HCT116 (cell line): Measurements from ENCODE around the gene KIRREL3.

Source experiments
- ATF3 ChIP-seq: IDR thresholded peaks from 2 replicates; pipeline ENCODE4 v1.6.1; 2012
- ELF1 ChIP-seq: IDR thresholded peaks from 2 replicates; pipeline ENCODE4 v1.6.1; 2012; ENCODE audit warnings: low read depth, borderline replicate concordance
- EZH2phosphoT487 ChIP-seq: fragments of 200-600 bp; IDR thresholded peaks from 2 replicates; pipeline ENCODE4 v1.6.1; 2018; ENCODE audit warnings: antibody characterized with exemption, borderline replicate concordance
- JUND ChIP-seq: IDR thresholded peaks from 2 replicates; pipeline ENCODE4 v1.6.1; 2012
- POLR2A ChIP-seq: IDR thresholded peaks from 2 replicates; pipeline ENCODE4 v1.7.0; 2011; ENCODE audit warnings: borderline replicate concordance; ENCODE audit not compliant: insufficient read depth, insufficient read length; ENCODE audit errors: extremely low read depth
- RAD21 ChIP-seq: IDR thresholded peaks from 2 replicates; pipeline ENCODE4 v1.6.1; 2012; ENCODE audit warnings: low read depth, mild to moderate bottlenecking
- SRF ChIP-seq: IDR thresholded peaks from 2 replicates; pipeline ENCODE4 v1.6.1; 2012; ENCODE audit warnings: low read depth
- ZBTB33 ChIP-seq: IDR thresholded peaks from 2 replicates; pipeline ENCODE4 v1.6.1; 2011; ENCODE audit warnings: mild to moderate bottlenecking, low read length, moderate library complexity; ENCODE audit not compliant: insufficient replicate concordance; ENCODE audit errors: extremely low read depth
- TF ChIP-seq, protein P1 (sequence below), 3 experiments: fragments of 200-600 bp in 1 of 3; sonication (generic) in 1 of 3; IDR thresholded peaks in 2 of 3; conservative IDR thresholded peaks in 1 of 3; 2 replicates each; pipeline ENCODE4 v1.5.1; 2012 to 2017; ENCODE audit warnings: low read depth in 2 of 3, low read length in 2 of 3, antibody characterized with exemption in 1 of 3, borderline replicate concordance in 1 of 3, control low read depth in 1 of 3, mild to moderate bottlenecking in 1 of 3, mixed read lengths in 1 of 3, mixed run types in 1 of 3, moderate library complexity in 1 of 3; ENCODE audit not compliant: insufficient read depth in 1 of 3

DNA sequence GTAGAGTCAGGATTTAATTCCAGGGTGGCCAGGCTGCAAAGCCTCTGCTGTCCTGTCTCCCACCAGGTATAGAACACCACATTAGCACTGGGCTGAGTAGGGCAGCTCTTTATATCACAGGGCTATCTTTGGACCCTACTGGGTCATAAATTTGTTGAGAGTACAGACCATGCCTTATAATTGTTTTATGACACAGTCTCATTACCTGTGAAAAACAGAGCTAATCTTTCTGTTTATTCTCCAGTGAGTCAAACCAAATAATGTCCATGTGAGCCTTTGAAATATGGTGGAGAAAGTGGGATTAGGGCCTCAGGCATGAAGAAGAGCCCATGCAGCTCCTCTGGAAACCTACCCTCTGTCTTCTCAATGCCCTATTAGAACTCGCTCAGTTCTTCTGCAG lies 49.6 kb upstream of the KIRREL3 start:
- TF ChIP-seq ATF3, result no peak
- TF ChIP-seq SRF, result no peak
- no peak for TF ChIP-seq POLR2A
- TF ChIP-seq EZH2phosphoT487, result no peak
- TF ChIP-seq ELF1, result no peak
- no peak for TF ChIP-seq RAD21
- TF ChIP-seq ZBTB33, result no peak
- TF ChIP-seq, protein P1, sequence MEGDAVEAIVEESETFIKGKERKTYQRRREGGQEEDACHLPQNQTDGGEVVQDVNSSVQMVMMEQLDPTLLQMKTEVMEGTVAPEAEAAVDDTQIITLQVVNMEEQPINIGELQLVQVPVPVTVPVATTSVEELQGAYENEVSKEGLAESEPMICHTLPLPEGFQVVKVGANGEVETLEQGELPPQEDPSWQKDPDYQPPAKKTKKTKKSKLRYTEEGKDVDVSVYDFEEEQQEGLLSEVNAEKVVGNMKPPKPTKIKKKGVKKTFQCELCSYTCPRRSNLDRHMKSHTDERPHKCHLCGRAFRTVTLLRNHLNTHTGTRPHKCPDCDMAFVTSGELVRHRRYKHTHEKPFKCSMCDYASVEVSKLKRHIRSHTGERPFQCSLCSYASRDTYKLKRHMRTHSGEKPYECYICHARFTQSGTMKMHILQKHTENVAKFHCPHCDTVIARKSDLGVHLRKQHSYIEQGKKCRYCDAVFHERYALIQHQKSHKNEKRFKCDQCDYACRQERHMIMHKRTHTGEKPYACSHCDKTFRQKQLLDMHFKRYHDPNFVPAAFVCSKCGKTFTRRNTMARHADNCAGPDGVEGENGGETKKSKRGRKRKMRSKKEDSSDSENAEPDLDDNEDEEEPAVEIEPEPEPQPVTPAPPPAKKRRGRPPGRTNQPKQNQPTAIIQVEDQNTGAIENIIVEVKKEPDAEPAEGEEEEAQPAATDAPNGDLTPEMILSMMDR (IDR thresholded peaks at IDR 0.05 in 2 of 3, conservative IDR thresholded peaks at IDR 0.05 in 1 of 3; ENCODE audit: borderline replicate concordance in 1 of 3, insufficient read depth in 1 of 3, low read depth in 2 of 3, low read length in 2 of 3), result no peak
- TF ChIP-seq JUND, result no peak
